ENCODE data around the gene RUVBL2.

Gene RUVBL2

DNA sequence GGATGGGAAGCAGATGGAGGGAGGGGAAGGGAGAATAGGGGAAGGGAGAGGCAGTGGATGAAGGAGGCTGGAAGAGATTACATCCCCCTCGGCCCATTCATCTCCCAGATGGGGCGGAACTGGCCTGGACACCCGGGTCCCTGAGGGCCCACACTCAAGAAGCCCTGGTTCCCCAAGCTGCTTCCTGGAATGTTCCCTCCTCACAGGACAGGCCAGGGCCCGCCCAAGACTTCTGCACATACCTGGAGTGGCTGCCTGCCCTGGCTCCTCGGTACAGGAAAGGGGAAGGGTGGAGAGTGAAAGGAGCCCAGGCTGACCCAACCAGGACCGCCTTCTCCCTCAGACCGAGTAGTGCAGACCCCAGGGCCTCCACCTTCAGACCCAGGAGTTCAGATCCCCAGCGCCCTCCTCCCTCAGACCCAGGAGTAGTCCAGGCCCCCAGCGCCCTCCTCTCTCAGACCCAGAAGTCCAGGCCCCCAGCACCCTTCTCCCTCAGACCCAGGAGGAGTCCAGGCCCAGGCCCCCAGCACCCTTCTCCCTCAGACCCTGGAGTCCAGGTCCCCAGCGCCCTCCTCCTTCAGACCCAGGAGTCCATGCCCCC, 70.4 kb downstream of the RUVBL2 start:
- H3K27ac Mint-ChIP-seq, result no peak overlapping the region
- no peak for DNase-seq
- no peak overlapping the region for H3K4me3 Mint-ChIP-seq
- peaks cover 3% of the 10 kb centered on the region for H3K36me3 Mint-ChIP-seq (ENCODE audit: insufficient read depth)
- H3K4me1 Mint-ChIP-seq (ENCODE audit: low read depth in 2 of 2), result peaks cover 0 to 2% of the 10 kb centered on the region in 2 donors
- H3K9me3 Mint-ChIP-seq, result no peaks in the 10 kb centered on the region
- ATAC-seq (replicated peaks), result no peak
- peaks cover 67 to 83% of the 10 kb centered on the region in 2 donors for H3K27me3 Mint-ChIP-seq

DNA sequence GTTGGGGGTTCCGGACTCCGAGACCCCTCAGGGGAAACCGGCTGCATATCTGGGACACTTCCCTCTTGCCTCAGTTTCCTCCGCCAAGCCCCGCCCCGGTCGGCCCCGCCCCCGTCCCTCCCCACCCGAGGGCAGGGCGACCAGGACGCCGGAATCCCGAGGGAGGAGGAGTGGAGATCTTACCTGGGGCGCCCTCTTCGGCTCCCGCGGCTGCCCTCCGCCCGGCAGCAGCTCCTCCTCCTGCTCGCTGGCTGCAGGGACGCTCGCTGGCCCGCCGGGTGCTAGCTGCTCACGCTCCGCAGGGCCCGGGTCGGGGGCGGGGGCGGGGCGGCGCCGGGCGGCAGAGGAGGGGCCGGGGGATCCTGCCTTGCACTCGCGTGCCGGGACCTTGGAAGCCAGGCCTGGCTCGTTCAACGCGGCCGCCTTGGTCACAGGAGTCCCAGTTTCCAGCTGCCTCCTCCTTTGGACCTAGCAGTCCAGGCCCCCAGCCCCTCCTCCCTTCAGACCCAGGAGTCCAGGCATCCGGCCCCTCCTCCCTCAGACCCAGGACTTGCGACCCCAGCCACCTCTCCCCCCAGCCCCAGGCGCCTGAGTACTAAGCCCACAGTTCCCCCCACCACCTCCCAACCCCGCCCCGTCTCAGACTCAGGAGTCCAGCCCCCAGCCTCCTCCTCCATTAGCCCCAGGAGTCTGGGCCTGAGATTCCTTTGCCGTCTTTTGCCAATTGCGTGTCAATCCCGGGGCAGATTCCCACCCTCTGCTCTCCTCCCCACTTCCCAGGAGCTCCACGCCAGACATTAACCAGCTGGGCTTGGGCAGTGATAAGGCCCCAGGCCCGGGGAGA, 71.3 kb downstream of the RUVBL2 start, which contains the start of gene NTF4:
TSS of gene NTF4 (minus strand) at position 51 of the 844 bp plus-strand sequence. CDS start 2,821 bp downstream, outside the sequence.
- H3K4me1 Mint-ChIP-seq (ENCODE audit: low read depth in 2 of 2), result peaks cover 0 to 2% of the 10 kb centered on the region in 2 donors
- DNase-seq (no peak), ATAC-seq (replicated peaks) (no peak)
- H3K27ac Mint-ChIP-seq, result no peak within 1 kb of the TSS
- peak within 1 kb of the TSS in 1 of 2 donors; percentile 44 for H3K4me3 Mint-ChIP-seq
- H3K9me3 Mint-ChIP-seq, result no peaks in the 10 kb centered on the region
- H3K27me3 Mint-ChIP-seq, result peaks cover 71 to 88% of the 10 kb centered on the region in 2 donors
- H3K36me3 Mint-ChIP-seq (ENCODE audit: insufficient read depth), result peaks cover 3% of the 10 kb centered on the region
